ENCODE results near the gene MALSU1.
A peak's percentile ranks its signal among the peaks of the same experiment; 100 is the strongest.

The MALSU1 gene

GRCh38 chr7:23336799-23337283 lies 37.7 kb downstream of the MALSU1 start:
- DNase-seq: no peak

- no peak for DNase-seq
Observed at GRCh38 chr7:23337374-23337773, 38.2 kb downstream of the MALSU1 start.

- no peak for DNase-seq
Observed at GRCh38 chr7:23338439-23338838, 39.3 kb downstream of the MALSU1 start.

GRCh38 chr7:23338863-23339262 lies 39.7 kb downstream of the MALSU1 start:
- DNase-seq: no peak

- DNase-seq: no peak
Observed at GRCh38 chr7:23341846-23342598, 42.9 kb downstream of the MALSU1 start.

- DNase-seq: no peak
Observed at GRCh38 chr7:23343102-23343501, 44.0 kb downstream of the MALSU1 start.

- no peak for DNase-seq
Observed at GRCh38 chr7:23343806-23344475, 44.8 kb downstream of the MALSU1 start.

GRCh38 chr7:23345601-23346000 lies 46.5 kb downstream of the MALSU1 start:
- DNase-seq: no peak

- DNase-seq: no peak
Observed at GRCh38 chr7:23346316-23346715, 47.2 kb downstream of the MALSU1 start.

GRCh38 chr7:23347033-23347681 lies 48.0 kb downstream of the MALSU1 start:
- no peak for DNase-seq

GRCh38 chr7:23347682-23348180 lies 48.6 kb downstream of the MALSU1 start:
- no peak for DNase-seq

- DNase-seq: no peak
Observed at GRCh38 chr7:23349484-23350157, 50.5 kb downstream of the MALSU1 start.

- DNase-seq: no peak
Observed at GRCh38 chr7:23350466-23350865, 51.3 kb downstream of the MALSU1 start.

GRCh38 chr7:23353172-23353571 lies 54.0 kb downstream of the MALSU1 start:
- no peak for DNase-seq

- no peak for DNase-seq
Observed at GRCh38 chr7:23356168-23356567, 57.0 kb downstream of the MALSU1 start.

- DNase-seq: no peak
Observed at GRCh38 chr7:23356726-23357125, 57.6 kb downstream of the MALSU1 start.

GRCh38 chr7:23357190-23358093 lies 58.3 kb downstream of the MALSU1 start:
- peak; percentile 21 for DNase-seq

- no peak for DNase-seq
Observed at GRCh38 chr7:23358152-23358674, 59.1 kb downstream of the MALSU1 start.
